Pancreas (tissue), 10 donors: ENCODE measurements around the gene KRT36. TPM values are rescaled to one million over a fixed set of nuclear protein-coding genes. Genes with fewer than 3 reads are reported as not detected.

ENCODE experiments used
- ATAC-seq, 4 donors: fragments of 200-7000 bp; cut with Tn5 transposase; one replicate each; pipeline versions ENCODE4 v1.8.0 to v1.9.1; 2020; ENCODE audit warnings: mild to moderate bottlenecking in 4 of 4, moderate library complexity in 4 of 4
- DNase-seq, 6 donors: peaks; one replicate each; pipeline ENCODE4 v3.0.0-alpha.2; 2020
- FAIRE-seq: peaks from 2 replicates; lab custom pipeline; 2012; peaks lifted over from hg19 to GRCh38; lab: Jason Lieb, UNC
- H3K27ac ChIP-seq, 4 donors: fragments of 200-600 bp; sonication (generic); 1 replicate in 3 of 4; 2 replicates in 1 of 4; pipeline versions ENCODE4 v1.5.0 to v1.8.0; 2020
- H3K27me3 ChIP-seq, 4 donors: fragments of 200-600 bp; one replicate each; pipeline ENCODE4 v1.8.0; 2021
- H3K36me3 ChIP-seq, 3 donors: fragments of 200-600 bp; sonication (generic) in 1 of 3; one replicate each; pipeline versions ENCODE4 v1.5.0 to v1.8.0; 2020 to 2021
- H3K4me1 ChIP-seq, 3 donors: fragments of 200-600 bp; one replicate each; pipeline ENCODE4 v1.8.0; 2021
- H3K4me3 ChIP-seq, 4 donors: fragments of 200-600 bp; sonication (generic) in 2 of 4; one replicate each; pipeline versions ENCODE4 v1.5.0 to v1.8.0; 2020 to 2021
- H3K9me3 ChIP-seq, 4 donors: fragments of 200-600 bp; one replicate each; pipeline ENCODE4 v1.8.0; 2021
- CTCF ChIP-seq, 4 donors: fragments of 200-600 bp; sonication (generic) in 3 of 4; IDR thresholded peaks; one replicate each; pipeline versions ENCODE4 v1.5.0 to v1.8.0; 2021; ENCODE audit warnings: antibody characterized with exemption in 4 of 4
- WGBS, 2 donors: extraction: QIAGEN DNeasy Blood & Tissue Kit; methylation state at CpG; one replicate each; pipeline ENCODE4 v1.1.7; 2013; 5-methylcytosine and 5-hydroxymethylcytosine counted together
- intact Hi-C, 3 donors: fragments of 100-400 bp; cut with DNase I; formaldehyde crosslinking; loops; one replicate each; pipeline versions ENCODE4 v1.11.1 to v1.14.2; 2022
- polyA plus RNA-seq, 2 donors: library from polyadenylated mRNA; stranded (reverse); fragments of 200-250 nt; gene quantifications; one replicate each; pipeline ENCODE4 v1.2.3, GENCODE V29; 2013
- total RNA-seq, 6 donors: library from RNA; stranded (reverse); fragmentation: NEBNext Ultra II Directional in 4 of 6; extraction: Animal tissue kit (Norgen Biotek cat#: 25700) in 4 of 6; gene quantifications; one replicate each; pipeline versions ENCODE4 v1.2.1 to v1.2.4, GENCODE V29; 2021 to 2023
- donor health status: healthy with polysubstance abuse.
- donor health status: DM: no; HTN: no; CAD: no; lungs with moderate emphysema.
- donor health status: DM: no; HTN: no; CAD: no.
- donor health status: control.
- donor health status: control.
- donor health status: Bipolar disorder and iron deficiency.
- donor health status: DM: yes; HTN: yes; CAD: no.
- donor health status: DM: no; HTN: no; CAD: no.
- donor health status: DM: no; HTN: no; CAD: no.
- donor health status: DM: yes; HTN: yes; CAD: no.

Gene KRT36
- total and polyA plus RNA-seq, 8 donors = not detected

DNA sequence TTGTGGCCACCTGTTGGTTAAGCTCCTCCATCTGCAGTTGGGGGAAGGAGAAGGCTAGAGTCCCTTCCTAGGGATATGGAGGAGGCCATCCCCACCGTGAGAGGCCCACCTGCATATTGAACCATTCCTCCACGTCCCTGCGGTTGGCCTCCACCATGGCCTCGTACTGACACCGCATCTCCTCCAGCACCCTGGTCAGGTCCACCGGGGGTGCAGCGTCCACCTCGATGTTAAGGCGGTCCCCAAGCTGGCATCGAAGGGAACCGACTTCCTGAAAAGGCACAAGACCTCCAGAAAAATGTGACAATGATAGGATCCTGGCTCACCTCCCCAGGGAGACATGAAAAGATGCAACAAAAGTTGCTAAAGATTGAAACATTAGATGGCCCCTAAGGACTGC lies 25.5 kb downstream of the KRT36 start:
- no peak for FAIRE-seq
- WGBS, 2 donors = 72 to 84% methylated on average over 11 of the region's 11 CpGs
- no peak overlapping the region for H3K27ac ChIP-seq

GRCh38 chr17:41463746-41464145 lies 26.0 kb downstream of the KRT36 start:
- no peaks in the 10 kb centered on the region for H3K36me3 ChIP-seq
- DNase-seq (no peak), FAIRE-seq (no peak), ATAC-seq (no peak)
- 80 to 87% methylated on average over 8 of the region's 8 CpGs for WGBS, 2 donors
- intact Hi-C loops = no loop called here
- no peak for TF ChIP-seq CTCF (IDR thresholded peaks at IDR 0.05)
- H3K4me1 ChIP-seq = no peaks in the 10 kb centered on the region
- H3K27me3 ChIP-seq = no peaks in the 10 kb centered on the region
- H3K9me3 ChIP-seq = no peaks in the 10 kb centered on the region
- H3K4me3 ChIP-seq = no peak overlapping the region
- H3K27ac ChIP-seq = no peak overlapping the region

More for the DNA sequence above, 25.5 kb downstream of the KRT36 start:
- no peak for DNase-seq
- H3K9me3 ChIP-seq = no peaks in the 10 kb centered on the region
- no peak overlapping the region for H3K4me3 ChIP-seq
- no peaks in the 10 kb centered on the region for H3K36me3 ChIP-seq
- no peak for ATAC-seq
- no peaks in the 10 kb centered on the region for H3K4me1 ChIP-seq
- no peak for TF ChIP-seq CTCF (IDR thresholded peaks at IDR 0.05)
- H3K27me3 ChIP-seq = no peaks in the 10 kb centered on the region
- intact Hi-C loops = no loop called here

DNA sequence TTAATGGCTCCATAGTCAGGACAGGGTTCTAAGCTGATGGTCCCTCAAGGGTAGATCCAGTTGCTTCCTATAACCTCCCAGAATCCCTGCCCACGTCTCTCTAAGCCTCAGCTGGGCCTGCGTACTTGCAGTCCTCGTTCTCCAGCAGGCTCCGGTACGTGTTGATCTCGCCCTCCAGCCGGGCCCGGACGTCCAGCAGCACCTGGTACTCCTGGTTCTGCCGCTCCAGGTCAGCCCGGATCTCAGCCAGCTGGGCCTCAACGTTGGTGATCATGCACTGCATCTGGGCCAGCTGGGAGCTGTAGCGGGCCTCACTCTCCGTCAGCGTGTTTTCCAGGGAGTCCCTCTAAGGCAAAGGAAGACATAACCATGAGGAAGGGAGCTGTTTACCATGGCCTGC lies 27.0 kb downstream of the KRT36 start:
- DNase-seq (no peak), ATAC-seq (no peak), FAIRE-seq (no peak)
- H3K27ac ChIP-seq = no peak overlapping the region
- intact Hi-C loops = no loop called here
- H3K9me3 ChIP-seq = no peaks in the 10 kb centered on the region
- no peaks in the 10 kb centered on the region for H3K4me1 ChIP-seq
- H3K4me3 ChIP-seq = no peak overlapping the region
- TF ChIP-seq CTCF (IDR thresholded peaks at IDR 0.05) = no peak
- no peaks in the 10 kb centered on the region for H3K36me3 ChIP-seq
- H3K27me3 ChIP-seq = no peaks in the 10 kb centered on the region
- 74 to 76% methylated on average over 15 of the region's 15 CpGs for WGBS, 2 donors

DNA sequence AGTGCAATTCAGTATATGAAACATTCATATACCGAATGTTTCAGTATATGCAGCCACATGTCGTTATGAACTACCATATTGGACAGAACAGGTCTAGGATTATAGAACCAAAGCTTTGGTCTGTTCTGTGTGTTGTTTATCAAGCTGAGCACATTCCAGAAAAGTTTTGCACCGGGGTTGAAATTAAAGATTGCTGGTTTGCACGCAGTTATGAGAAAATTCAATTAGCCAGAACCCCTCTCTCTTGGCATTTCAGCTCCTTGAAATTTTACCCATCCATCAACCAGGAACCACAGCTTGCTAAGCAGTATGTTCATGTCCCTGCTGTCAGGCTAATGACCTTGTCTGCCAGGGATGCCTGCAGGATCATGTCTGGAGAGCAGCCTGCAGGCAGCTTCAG lies 32.0 kb downstream of the KRT36 start:
- Histone ChIP-seq H3K4me1 (no peaks in the 10 kb centered on the region), H3K27me3 (no peaks in the 10 kb centered on the region), H3K9me3 (no peaks in the 10 kb centered on the region), H3K36me3 (no peaks in the 10 kb centered on the region), H3K4me3 (no peak overlapping the region), H3K27ac (no peak overlapping the region)
- WGBS, 2 donors = 54 to 65% methylated on average over 4 of the region's 4 CpGs
- no peak for TF ChIP-seq CTCF (IDR thresholded peaks at IDR 0.05)
- ATAC-seq (no peak), DNase-seq (no peak), FAIRE-seq (no peak)
- intact Hi-C loops = no loop called here

GRCh38 chr17:41456204-41456603 lies 33.5 kb downstream of the KRT36 start:
- intact Hi-C loops = no loop called here

More at GRCh38 chr17:41456204-41456603, 33.5 kb downstream of the KRT36 start:
- ATAC-seq (no peak), DNase-seq (no peak), FAIRE-seq (no peak)
- no peaks in the 10 kb centered on the region for H3K27me3 ChIP-seq
- H3K36me3 ChIP-seq = no peaks in the 10 kb centered on the region
- H3K4me1 ChIP-seq = no peaks in the 10 kb centered on the region
- 69 to 77% methylated on average over 3 of the region's 3 CpGs for WGBS, 2 donors
- no peaks in the 10 kb centered on the region for H3K9me3 ChIP-seq
- no peak overlapping the region for H3K4me3 ChIP-seq
- no peak for TF ChIP-seq CTCF (IDR thresholded peaks at IDR 0.05)
- no peak overlapping the region for H3K27ac ChIP-seq
